Memory B cell (primary cell): ENCODE measurements around the gene HOXD4.

Experiments
- ATAC-seq: fragments of 150-1000 bp; cut with Tn5 transposase; 2 replicates; pipeline ENCODE4 v1.10.0; 2021; ENCODE audit warnings: low read depth, mild to moderate bottlenecking, moderate library complexity
- DNase-seq, 2 donors: peaks; one replicate each; pipeline ENCODE4 v3.0.0; 2022; ENCODE audit warnings: low spot score in 2 of 2
- H3K27ac Mint-ChIP-seq: one replicate; pipeline ENCODE4 v1.8.0; 2022; ENCODE audit warnings: mild to moderate bottlenecking, moderate library complexity, mixed read lengths
- H3K27me3 Mint-ChIP-seq: one replicate; pipeline ENCODE4 v1.8.0; 2022; ENCODE audit warnings: mixed read lengths
- H3K36me3 Mint-ChIP-seq: one replicate; pipeline ENCODE4 v1.8.0; 2022; ENCODE audit warnings: mild to moderate bottlenecking, mixed read lengths
- H3K4me1 Mint-ChIP-seq: one replicate; pipeline ENCODE4 v1.8.0; 2022; ENCODE audit warnings: mixed read lengths
- H3K4me3 Mint-ChIP-seq: one replicate; pipeline ENCODE4 v1.8.0; 2022; ENCODE audit warnings: mild to moderate bottlenecking, moderate library complexity, mixed read lengths
- H3K9me3 Mint-ChIP-seq: one replicate; pipeline ENCODE4 v1.8.0; 2022; ENCODE audit warnings: mixed read lengths

HOXD4 gene

DNA sequence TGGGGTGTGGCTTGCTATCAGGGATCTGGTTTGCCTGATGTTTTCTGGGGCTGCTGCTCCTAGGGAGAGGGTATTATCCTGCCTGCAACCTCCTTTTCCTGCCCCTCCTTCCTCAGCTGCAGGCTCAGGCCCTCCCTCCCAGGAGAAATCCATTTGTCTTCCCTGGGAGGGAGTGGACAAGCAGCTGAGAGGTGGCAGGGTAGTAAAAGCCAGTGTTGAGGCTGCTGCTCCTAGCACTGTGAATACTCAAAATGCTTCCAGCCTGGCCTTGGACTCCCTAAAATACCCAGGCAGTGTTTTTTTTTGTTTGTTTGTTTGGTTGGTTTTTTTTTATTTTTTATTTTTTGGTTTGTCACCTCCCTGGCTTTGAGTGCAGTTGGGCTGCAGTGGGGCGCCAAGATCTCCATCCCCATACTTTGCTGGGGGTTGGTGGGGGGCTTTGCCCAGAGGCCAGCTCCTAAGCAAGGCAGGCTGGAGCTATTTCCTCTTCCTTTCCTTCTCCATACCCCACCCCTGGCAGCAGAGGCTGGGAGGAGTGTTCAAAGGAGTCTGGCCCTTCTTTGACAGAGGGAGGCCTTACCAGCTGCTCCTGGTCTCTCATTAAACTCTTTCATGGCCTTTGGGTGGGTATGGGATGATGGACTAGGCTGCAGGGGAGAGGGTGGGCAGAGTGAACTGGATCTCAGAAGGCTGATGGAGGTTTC, 19.4 kb downstream of the HOXD4 start:
- H3K4me1 Mint-ChIP-seq = peaks cover 3% of the 10 kb centered on the region
- DNase-seq (no peak), ATAC-seq (no peak)
- no peaks in the 10 kb centered on the region for H3K9me3 Mint-ChIP-seq
- H3K27ac Mint-ChIP-seq = no peak overlapping the region
- no peaks in the 10 kb centered on the region for H3K36me3 Mint-ChIP-seq
- peaks cover 32% of the 10 kb centered on the region for H3K27me3 Mint-ChIP-seq
- H3K4me3 Mint-ChIP-seq = no peak overlapping the region

DNA sequence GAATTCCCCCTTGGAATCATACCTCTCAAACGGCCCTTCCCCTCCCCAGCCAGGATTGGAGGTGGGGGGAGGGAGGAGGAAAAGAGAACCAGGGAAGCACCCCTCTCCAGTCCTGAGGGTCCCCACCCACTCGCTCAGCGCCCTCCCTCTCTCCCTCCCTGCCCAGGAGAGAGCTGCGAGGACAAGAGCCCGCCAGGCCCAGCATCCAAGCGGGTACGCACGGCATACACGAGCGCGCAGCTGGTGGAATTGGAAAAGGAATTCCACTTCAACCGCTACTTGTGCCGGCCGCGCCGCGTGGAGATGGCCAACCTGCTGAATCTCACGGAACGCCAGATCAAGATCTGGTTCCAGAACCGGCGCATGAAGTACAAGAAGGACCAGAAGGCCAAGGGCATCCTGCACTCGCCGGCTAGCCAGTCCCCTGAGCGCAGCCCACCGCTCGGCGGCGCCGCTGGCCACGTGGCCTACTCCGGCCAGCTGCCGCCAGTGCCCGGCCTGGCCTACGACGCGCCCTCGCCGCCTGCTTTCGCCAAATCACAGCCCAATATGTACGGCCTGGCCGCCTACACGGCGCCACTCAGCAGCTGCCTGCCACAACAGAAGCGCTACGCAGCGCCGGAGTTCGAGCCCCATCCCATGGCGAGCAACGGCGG, 20.1 kb downstream of the HOXD4 start:
- Mint-ChIP-seq H3K9me3 (no peaks in the 10 kb centered on the region), H3K4me1 (peaks cover 3% of the 10 kb centered on the region), H3K27me3 (peaks cover 31% of the 10 kb centered on the region), H3K36me3 (no peaks in the 10 kb centered on the region), H3K27ac (no peak overlapping the region), H3K4me3 (no peak overlapping the region)
- no peak for DNase-seq
- no peak for ATAC-seq

DNA sequence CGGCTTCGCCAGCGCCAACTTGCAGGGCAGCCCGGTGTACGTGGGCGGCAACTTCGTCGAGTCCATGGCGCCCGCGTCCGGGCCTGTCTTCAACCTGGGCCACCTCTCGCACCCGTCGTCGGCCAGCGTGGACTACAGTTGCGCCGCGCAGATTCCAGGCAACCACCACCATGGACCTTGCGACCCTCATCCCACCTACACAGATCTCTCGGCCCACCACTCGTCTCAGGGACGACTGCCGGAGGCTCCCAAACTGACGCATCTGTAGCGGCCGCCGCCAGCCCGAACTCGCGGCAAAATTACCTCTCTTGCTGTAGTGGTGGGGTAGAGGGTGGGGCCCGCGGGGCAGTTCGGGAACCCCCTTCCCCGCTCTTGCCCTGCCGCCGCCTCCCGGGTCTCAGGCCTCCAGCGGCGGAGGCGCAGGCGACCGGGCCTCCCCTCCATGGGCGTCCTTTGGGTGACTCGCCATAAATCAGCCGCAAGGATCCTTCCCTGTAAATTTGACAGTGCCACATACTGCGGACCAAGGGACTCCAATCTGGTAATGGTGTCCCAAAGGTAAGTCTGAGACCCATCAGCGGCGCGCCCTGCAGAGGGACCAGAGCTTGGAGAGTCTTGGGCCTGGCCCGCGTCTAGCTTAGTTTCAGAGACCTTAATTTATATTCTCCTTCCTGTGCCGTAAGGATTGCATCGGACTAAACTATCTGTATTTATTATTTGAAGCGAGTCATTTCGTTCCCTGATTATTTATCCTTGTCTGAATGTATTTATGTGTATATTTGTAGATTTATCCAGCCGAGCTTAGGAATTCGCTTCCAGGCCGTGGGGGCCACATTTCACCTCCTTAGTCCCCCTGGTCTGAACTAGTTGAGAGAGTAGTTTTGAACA, 20.9 kb downstream of the HOXD4 start:
- Mint-ChIP-seq H3K4me3 (no peak overlapping the region), H3K9me3 (no peaks in the 10 kb centered on the region), H3K27ac (no peak overlapping the region), H3K27me3 (peaks cover 32% of the 10 kb centered on the region), H3K36me3 (no peaks in the 10 kb centered on the region), H3K4me1 (peaks cover 3% of the 10 kb centered on the region)
- no peak for ATAC-seq
- no peak for DNase-seq

DNA sequence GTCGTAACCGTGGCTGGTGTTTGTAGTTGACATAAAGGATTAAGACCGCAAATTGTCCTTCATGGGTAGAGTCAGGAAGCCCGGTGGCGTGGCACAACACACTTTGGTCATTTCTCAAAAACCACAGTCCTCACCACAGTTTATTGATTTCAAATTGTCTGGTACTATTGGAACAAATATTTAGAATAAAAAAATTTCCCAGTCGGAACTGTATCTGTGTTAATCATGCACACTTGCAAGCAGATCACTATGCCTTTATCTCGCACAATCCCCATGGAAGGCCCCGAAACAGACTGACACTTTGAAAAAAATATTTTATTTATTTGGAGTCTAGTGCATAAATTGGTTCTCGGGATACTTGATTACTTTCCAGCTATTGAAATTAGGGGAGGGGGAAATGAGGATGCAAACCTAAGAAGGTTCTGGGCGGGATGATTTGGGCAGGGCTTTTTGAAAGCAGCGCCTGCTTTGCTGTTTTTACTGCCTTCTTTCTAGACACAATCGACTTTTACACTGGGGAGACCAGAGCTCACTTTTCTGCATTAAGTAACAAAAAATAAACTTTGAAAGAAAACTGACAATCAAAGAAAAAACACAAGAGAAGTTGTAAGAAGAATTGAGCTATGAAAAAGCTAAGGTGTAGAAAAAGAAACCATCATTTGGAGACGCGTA, 21.7 kb downstream of the HOXD4 start:
- Mint-ChIP-seq H3K9me3 (no peaks in the 10 kb centered on the region), H3K36me3 (no peaks in the 10 kb centered on the region), H3K4me1 (peaks cover 3% of the 10 kb centered on the region), H3K27ac (no peak overlapping the region), H3K27me3 (peaks cover 36% of the 10 kb centered on the region), H3K4me3 (no peak overlapping the region)
- DNase-seq (no peak), ATAC-seq (no peak)

DNA sequence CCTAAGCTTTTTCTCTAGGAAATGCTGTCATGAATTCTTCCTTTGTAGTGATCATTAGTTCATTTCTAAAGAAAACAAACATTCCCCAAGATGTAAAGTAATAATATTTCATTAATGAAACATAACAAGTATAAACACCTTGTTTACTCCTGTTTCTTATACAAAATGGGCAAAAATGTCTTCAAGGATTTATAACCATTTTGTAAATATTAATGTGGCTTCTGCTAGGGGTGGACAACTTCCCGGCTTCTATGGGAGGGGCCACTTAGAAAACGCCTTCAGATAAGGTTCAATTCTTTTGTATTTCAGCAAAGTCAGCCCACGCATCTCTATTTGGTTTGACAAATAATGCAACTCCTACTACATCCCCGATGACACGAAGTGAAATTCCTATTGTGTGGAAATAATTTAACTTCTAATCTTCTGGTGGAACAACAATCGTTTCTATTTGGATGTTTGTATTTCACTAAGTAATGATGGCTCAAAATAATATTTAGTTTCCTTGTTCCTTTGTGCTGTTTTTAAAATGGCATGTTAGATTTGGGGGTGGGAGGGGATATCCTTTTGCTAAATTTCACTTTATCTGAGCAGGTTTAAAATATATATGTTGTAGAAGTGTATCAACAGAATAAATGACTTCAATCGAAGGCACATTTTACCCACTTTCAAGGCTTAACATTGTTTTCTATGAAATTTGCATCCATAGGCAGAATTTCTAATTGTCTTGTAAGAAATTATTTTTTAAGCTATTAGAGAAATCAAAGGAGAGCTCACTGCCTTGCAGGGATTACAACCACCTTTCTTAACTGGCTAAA, 22.4 kb downstream of the HOXD4 start:
- ATAC-seq (no peak), DNase-seq (no peak)
- Mint-ChIP-seq H3K36me3 (no peaks in the 10 kb centered on the region), H3K9me3 (no peaks in the 10 kb centered on the region), H3K27ac (no peak overlapping the region), H3K4me1 (peaks cover 3% of the 10 kb centered on the region), H3K27me3 (peaks cover 38% of the 10 kb centered on the region), H3K4me3 (no peak overlapping the region)

DNA sequence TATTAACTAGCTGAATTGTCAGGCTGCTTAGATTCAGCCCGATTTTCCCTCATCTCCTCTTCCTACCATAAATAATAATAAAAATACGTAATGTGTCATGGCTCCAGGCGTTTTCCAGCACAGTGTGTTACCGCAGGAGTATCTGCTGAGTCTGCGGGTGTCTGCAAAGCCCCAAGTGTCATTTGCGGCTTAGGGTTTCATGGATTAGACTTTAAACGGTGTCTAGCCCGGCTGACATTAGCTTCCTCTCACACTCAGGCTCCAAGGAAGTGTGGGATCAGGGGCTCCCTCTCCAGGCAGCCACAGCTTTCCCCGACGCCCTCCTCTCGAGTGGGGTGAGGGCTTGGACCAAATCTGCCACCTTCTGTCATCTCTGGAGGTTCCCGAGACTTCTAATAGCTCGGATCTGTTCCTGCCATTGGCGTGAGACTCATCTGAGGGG, 23.1 kb downstream of the HOXD4 start:
- H3K4me1 Mint-ChIP-seq = peaks cover 3% of the 10 kb centered on the region
- DNase-seq = no peak
- H3K27ac Mint-ChIP-seq = no peak overlapping the region
- no peak for ATAC-seq
- H3K36me3 Mint-ChIP-seq = no peaks in the 10 kb centered on the region
- no peaks in the 10 kb centered on the region for H3K9me3 Mint-ChIP-seq
- H3K27me3 Mint-ChIP-seq = peaks cover 40% of the 10 kb centered on the region
- H3K4me3 Mint-ChIP-seq = no peak overlapping the region

DNA sequence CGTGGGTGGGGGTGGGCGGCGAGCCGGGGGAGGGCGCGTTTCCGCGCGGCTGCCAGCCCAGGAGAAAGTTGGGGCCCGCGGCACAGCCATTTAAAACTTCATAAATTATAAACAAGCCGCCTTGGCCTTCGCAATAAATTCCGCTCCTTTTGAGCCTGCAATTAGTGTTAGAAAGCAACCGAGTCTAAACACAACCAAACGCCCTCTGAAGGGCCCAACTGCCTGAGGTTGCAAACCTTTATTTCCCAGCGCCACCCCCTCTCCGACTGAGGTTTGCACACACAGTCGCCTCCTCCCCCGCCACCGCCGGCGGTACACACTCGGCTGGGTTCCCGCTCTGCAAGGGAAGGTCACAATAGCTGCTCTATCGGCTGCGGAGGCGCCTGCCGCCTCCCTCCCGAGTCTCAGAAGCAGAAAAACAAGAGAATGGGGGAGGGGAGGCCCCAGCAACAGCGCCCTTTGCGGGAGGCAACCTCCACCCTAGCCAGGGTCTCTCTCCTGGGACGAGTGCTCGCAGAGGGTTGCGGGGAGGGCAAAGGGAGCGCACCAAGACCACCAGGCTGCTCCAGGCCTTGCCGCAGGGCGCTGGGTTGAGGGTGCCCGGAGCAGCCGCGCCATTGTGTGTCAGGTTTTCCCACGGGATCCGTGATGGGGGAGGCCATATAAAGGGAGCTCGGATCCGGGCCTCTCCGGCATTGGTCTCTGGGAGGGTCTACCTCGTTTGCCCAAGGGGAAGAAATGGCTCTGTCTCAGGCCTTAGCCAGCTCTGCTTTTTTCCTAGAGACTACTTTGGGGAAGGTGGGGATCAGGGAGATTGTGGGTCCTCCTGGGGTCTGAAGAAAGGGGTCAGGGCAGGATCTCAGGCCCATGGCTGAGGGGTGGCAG, 23.7 kb downstream of the HOXD4 start:
- Mint-ChIP-seq H3K36me3 (no peaks in the 10 kb centered on the region), H3K9me3 (no peaks in the 10 kb centered on the region), H3K4me3 (no peak overlapping the region), H3K27me3 (peaks cover 41% of the 10 kb centered on the region), H3K4me1 (peaks cover 3% of the 10 kb centered on the region), H3K27ac (no peak overlapping the region)
- ATAC-seq = no peak
- no peak for DNase-seq

DNA sequence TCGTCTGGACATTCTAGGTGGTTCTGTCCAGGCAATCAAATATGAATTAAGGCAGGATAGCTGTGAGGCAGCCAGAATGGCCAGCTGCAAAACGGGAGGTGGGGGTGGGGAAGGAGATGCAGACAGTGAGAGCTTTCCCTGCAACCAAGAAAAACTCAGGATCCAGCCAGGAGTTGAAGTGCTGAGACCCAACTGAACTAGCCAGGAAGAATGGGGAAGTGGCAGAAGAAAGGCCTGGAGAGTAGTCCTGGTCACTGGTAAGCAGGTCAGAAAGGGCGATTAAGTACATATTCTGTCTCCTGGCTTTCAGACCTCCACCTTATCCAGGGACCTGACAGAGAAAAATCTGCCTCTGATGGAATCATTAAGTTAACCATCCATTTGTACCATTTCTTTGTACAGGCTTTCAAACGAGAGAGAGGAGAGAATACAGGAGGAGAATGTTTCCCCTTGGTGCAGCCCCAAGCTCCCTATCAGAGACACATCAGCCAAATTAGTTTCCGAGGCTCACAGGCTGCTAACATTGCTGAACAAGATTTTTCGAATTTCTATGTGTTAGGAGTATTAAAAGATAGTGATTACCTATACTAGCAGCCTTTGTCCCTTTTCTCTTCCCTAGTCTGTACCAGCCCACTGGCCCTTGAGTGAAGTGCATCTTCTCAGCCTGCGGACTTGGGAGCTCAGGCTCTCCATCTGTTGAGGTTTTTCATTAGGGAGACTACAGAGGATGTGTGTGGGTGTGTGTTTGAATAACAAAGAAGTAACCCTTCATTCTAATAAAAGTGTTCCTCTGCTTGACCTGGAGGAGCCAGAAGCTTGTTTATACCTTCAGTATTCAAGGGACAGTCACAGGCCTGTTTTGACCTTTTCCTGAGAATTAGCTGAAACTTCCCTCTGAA, 24.6 kb downstream of the HOXD4 start:
- peaks cover 43% of the 10 kb centered on the region for H3K27me3 Mint-ChIP-seq
- H3K4me3 Mint-ChIP-seq = no peak overlapping the region
- no peaks in the 10 kb centered on the region for H3K36me3 Mint-ChIP-seq
- DNase-seq (no peak), ATAC-seq (no peak)
- H3K27ac Mint-ChIP-seq = no peak overlapping the region
- peaks cover 3% of the 10 kb centered on the region for H3K4me1 Mint-ChIP-seq
- H3K9me3 Mint-ChIP-seq = no peaks in the 10 kb centered on the region

DNA sequence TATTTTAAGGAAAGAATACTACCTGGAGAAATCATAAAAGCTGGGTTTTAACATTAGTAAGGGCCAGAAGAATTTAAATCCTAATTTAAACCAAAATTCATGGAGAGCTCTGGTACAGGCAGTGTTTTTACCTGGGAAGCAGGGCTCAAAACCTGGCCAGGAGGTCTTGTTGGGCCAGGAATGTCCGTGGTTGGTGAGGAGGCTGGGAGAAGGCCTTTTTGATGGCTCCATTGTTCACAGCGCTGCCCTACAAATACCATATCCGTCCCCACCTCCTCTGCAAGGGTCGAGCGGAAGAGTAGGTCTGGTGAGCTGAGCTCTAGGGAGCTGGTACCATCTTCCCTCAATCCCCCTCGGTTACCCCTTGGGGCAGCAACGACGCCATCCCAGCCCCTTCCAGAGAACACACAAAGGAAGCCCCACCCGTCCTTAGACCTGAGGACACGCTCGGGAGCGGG, 26.3 kb downstream of the HOXD4 start:
- no peaks in the 10 kb centered on the region for H3K36me3 Mint-ChIP-seq
- DNase-seq = no peak
- ATAC-seq = no peak
- H3K27me3 Mint-ChIP-seq = peaks cover 36% of the 10 kb centered on the region
- no peak overlapping the region for H3K27ac Mint-ChIP-seq
- H3K4me3 Mint-ChIP-seq = no peak overlapping the region
- no peaks in the 10 kb centered on the region for H3K9me3 Mint-ChIP-seq
- H3K4me1 Mint-ChIP-seq = peaks cover 3% of the 10 kb centered on the region

DNA sequence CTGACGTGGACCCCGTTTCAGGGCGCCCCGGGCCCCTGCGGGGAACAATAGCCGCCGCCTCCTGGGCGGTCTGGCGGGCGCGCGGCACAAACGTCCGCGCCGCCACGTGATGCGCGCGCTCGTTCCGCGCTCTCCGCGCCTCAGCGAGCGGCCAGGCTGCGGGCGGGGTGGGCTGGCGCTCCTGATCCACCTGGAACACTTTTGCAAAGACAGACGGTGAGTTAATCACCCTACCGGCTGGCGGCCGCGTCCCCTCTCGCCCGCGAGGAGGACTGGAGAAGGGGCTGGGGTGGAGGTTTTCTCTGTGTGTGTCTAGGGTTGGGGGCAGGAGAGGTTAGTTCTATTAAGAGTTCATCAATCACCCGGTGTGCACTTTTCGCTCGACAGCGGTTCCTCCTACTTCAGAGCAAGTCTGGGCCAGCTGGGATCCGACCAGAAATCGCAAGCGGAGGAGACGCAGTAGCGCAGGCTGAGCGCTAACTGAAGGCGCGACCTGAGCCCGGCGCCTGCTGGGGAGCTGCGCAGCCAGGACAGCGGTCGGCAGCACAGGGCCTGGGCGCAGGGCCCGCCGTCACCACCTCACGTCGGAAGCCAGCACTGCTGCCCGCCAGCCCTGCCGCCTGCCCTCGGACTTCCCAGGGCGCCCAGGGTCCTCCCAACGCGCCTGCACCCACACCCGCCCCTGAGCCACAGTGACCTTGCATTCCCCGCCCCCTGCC, 26.8 kb downstream of the HOXD4 start:
- Mint-ChIP-seq H3K36me3 (no peaks in the 10 kb centered on the region), H3K27ac (no peak overlapping the region), H3K9me3 (no peaks in the 10 kb centered on the region), H3K27me3 (peaks cover 33% of the 10 kb centered on the region), H3K4me1 (peaks cover 2% of the 10 kb centered on the region), H3K4me3 (peak overlapping the region; percentile 32)
- ATAC-seq (no peak), DNase-seq (no peak)

DNA sequence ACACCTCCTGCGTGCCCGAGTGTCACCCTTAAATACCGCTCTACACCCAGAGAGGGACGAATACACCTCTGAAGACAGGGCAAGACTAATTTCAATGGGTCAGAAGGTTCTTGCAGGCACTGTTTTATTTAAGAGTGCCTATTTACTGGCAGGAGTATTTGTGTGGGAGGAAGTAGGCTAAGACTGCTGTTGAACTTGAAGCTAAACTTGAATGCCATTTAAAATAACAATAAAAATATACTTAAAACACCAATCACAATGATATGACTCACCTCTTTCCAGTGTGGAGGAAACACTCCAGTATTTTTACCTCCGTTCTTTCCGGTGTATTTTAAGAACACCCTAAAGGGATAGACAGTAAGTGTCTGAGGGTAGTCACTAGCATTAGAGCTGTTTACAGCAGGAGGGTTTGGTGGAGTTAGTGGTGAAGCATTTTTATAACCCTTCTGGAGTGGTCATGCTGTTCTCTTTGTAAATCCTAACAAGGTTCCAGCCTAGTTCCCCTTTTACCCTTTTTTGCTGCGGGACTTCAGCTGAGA, 27.5 kb downstream of the HOXD4 start:
- ATAC-seq (no peak), DNase-seq (no peak)
- no peak overlapping the region for H3K27ac Mint-ChIP-seq
- no peak overlapping the region for H3K4me3 Mint-ChIP-seq
- no peaks in the 10 kb centered on the region for H3K36me3 Mint-ChIP-seq
- H3K9me3 Mint-ChIP-seq = no peaks in the 10 kb centered on the region
- H3K4me1 Mint-ChIP-seq = no peaks in the 10 kb centered on the region
- H3K27me3 Mint-ChIP-seq = peaks cover 35% of the 10 kb centered on the region
